GM23338 (cell line): Measurements from ENCODE around the gene CX3CR1.

Experiments
- CREB1 ChIP-seq: fragments of 250-450 bp; sonication (Bioruptor Pico); IDR thresholded peaks from 2 replicates; pipeline ENCODE4 v1.5.0; 2020; ENCODE audit warnings: low read depth, mild to moderate bottlenecking, moderate library complexity
- EZH2 ChIP-seq: fragments of 200-600 bp; sonication (generic); IDR thresholded peaks from one replicate; pipeline ENCODE4 v1.8.0; 2017; ENCODE audit warnings: antibody characterized with exemption, mild to moderate bottlenecking, low read depth; ENCODE audit not compliant: unreplicated experiment
- EZH2phosphoT487 ChIP-seq: fragments of 200-600 bp; sonication (generic); IDR thresholded peaks from one replicate; pipeline ENCODE4 v1.8.1; 2018; ENCODE audit warnings: antibody characterized with exemption; ENCODE audit not compliant: unreplicated experiment
- JUNB ChIP-seq: IDR thresholded peaks from one replicate; pipeline ENCODE4 v1.6.1; 2016; ENCODE audit warnings: antibody characterized with exemption; ENCODE audit not compliant: unreplicated experiment
- POLR2AphosphoS5 ChIP-seq: IDR thresholded peaks from 2 replicates; pipeline ENCODE4 v1.6.1; 2016; ENCODE audit warnings: antibody characterized with exemption, low read depth
- STAT1 ChIP-seq: IDR thresholded peaks from one replicate; pipeline ENCODE4 v1.6.1; 2016; ENCODE audit warnings: antibody characterized with exemption; ENCODE audit not compliant: unreplicated experiment
- ZNF331 ChIP-seq: fragments of 250-450 bp; sonication (Bioruptor Pico); IDR thresholded peaks from 2 replicates; pipeline ENCODE4 v1.5.0; 2020; ENCODE audit warnings: low read depth, mild to moderate bottlenecking, moderate library complexity
- TF ChIP-seq, protein P1 (sequence below), 2 experiments: fragments of 200-600 bp in 1 of 2; sonication (generic) in 1 of 2; conservative IDR thresholded peaks; 2 replicates each; pipeline versions ENCODE4 v1.5.1 to v1.6.1; 2016 to 2017; ENCODE audit warnings: antibody characterized with exemption in 2 of 2, low read depth in 2 of 2, mild to moderate bottlenecking in 2 of 2, moderate library complexity in 1 of 2
- TF ChIP-seq, protein P2 (sequence below): IDR thresholded peaks from one replicate; pipeline ENCODE4 v1.6.1; 2018; ENCODE audit warnings: antibody characterized with exemption; ENCODE audit not compliant: unreplicated experiment
- TF ChIP-seq, protein P3 (sequence below): IDR thresholded peaks from 2 replicates; pipeline ENCODE4 v1.6.1; 2016; ENCODE audit warnings: antibody characterized with exemption

DNA sequence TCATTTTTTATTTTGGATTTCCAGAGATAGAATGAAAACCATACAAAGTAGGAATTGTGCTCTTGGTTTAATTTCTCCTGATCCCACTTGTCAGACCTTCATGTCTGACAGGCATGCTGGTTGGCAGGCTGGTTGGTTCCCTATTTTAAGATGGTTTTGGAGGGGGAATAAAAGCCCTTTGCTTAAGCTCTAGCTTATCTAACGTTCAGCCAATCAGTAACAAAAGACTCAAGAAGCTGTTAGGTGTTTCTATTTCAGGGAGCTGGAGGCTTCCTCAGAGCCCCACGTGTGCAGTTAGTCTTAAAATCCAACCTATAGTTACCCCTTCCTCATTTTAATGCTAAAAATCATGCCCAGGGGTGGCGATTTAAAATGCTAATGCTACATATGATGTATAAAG is 47.0 kb downstream of the CX3CR1 start:
- TF ChIP-seq CREB1 (CRISPR knock-in tag) (no peak), ZNF331 (CRISPR knock-in tag) (no peak), EZH2 (no peak), POLR2AphosphoS5 (no peak), EZH2phosphoT487 (no peak), STAT1 (no peak), JUNB (no peak)
- TF ChIP-seq, protein P1, sequence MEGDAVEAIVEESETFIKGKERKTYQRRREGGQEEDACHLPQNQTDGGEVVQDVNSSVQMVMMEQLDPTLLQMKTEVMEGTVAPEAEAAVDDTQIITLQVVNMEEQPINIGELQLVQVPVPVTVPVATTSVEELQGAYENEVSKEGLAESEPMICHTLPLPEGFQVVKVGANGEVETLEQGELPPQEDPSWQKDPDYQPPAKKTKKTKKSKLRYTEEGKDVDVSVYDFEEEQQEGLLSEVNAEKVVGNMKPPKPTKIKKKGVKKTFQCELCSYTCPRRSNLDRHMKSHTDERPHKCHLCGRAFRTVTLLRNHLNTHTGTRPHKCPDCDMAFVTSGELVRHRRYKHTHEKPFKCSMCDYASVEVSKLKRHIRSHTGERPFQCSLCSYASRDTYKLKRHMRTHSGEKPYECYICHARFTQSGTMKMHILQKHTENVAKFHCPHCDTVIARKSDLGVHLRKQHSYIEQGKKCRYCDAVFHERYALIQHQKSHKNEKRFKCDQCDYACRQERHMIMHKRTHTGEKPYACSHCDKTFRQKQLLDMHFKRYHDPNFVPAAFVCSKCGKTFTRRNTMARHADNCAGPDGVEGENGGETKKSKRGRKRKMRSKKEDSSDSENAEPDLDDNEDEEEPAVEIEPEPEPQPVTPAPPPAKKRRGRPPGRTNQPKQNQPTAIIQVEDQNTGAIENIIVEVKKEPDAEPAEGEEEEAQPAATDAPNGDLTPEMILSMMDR (conservative IDR thresholded peaks at IDR 0.05; ENCODE audit: low read depth in 2 of 2): no peak
- TF ChIP-seq, protein P2, sequence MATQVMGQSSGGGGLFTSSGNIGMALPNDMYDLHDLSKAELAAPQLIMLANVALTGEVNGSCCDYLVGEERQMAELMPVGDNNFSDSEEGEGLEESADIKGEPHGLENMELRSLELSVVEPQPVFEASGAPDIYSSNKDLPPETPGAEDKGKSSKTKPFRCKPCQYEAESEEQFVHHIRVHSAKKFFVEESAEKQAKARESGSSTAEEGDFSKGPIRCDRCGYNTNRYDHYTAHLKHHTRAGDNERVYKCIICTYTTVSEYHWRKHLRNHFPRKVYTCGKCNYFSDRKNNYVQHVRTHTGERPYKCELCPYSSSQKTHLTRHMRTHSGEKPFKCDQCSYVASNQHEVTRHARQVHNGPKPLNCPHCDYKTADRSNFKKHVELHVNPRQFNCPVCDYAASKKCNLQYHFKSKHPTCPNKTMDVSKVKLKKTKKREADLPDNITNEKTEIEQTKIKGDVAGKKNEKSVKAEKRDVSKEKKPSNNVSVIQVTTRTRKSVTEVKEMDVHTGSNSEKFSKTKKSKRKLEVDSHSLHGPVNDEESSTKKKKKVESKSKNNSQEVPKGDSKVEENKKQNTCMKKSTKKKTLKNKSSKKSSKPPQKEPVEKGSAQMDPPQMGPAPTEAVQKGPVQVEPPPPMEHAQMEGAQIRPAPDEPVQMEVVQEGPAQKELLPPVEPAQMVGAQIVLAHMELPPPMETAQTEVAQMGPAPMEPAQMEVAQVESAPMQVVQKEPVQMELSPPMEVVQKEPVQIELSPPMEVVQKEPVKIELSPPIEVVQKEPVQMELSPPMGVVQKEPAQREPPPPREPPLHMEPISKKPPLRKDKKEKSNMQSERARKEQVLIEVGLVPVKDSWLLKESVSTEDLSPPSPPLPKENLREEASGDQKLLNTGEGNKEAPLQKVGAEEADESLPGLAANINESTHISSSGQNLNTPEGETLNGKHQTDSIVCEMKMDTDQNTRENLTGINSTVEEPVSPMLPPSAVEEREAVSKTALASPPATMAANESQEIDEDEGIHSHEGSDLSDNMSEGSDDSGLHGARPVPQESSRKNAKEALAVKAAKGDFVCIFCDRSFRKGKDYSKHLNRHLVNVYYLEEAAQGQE: no peak
- TF ChIP-seq, protein P3, sequence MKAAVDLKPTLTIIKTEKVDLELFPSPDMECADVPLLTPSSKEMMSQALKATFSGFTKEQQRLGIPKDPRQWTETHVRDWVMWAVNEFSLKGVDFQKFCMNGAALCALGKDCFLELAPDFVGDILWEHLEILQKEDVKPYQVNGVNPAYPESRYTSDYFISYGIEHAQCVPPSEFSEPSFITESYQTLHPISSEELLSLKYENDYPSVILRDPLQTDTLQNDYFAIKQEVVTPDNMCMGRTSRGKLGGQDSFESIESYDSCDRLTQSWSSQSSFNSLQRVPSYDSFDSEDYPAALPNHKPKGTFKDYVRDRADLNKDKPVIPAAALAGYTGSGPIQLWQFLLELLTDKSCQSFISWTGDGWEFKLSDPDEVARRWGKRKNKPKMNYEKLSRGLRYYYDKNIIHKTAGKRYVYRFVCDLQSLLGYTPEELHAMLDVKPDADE: no peak
